Eye (tissue), 1 donor: ENCODE data around the gene MTURN.

Experiments used
- DNase-seq: peaks from one replicate; pipeline ENCODE4 v3.0.0-alpha.2; 2015

MTURN gene

DNA sequence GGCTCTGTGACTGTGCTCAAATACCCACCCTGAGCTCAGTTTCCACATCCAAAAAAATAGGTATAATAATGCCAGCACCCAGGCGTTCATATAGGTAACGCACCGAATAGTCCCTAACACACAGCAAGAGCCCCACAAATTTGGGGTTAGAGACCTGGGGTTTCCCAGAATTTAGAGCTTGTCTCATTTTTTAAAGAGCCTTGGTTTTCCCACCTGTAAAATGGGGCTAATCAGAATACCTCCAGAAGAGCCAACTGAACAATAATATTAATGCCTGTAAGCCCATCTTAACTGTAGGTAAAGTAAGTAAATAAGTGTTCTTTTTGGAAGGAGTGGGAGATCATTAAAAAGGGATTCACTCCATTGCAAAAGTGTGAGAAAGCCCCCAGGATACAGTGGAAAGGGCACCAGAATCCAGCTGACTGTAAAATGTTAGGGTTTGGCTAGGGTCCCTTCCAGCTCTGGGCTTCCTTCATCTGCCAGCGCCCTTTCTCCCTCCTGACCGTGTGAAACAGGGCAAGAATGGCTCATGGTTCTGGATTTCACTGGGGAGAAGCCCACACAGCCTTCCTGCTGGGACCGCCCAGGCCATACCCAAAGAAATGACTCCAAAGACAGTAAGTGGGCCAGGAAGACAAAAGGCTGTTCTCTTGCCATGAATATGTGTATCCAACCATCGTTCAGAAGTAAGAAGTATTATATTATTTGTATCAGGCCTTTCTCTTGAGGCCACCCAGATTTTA is 2.1 kb downstream of the MTURN start:
- DNase-seq: no peak

DNA sequence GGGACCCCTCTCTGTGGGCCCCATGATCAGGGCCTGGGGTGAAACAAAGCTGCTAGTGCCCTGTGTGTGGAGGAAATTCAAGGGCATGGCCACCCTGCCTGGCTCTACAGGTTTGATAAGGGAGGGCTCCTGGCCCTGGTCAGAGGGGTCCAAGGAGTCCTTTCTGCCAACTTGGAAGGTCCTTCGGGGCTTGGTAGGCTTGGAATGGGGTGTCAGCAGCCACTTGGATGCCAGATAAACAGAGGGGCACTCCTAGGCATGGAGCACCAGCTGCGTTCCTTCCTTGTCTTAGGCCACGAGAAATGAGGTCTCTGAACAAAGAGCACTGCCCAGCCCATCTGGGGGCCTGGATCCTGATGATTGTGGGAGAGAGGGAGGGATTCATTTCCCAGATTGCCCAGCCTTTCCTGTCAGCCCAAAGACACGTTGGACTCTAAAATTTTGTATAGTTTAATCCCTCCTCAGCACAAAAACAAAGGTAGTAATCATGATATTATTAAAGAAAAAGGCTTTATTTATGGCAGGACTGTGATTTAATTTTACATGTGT is 5.1 kb downstream of the MTURN start:
- peak; percentile 42 for DNase-seq

DNA sequence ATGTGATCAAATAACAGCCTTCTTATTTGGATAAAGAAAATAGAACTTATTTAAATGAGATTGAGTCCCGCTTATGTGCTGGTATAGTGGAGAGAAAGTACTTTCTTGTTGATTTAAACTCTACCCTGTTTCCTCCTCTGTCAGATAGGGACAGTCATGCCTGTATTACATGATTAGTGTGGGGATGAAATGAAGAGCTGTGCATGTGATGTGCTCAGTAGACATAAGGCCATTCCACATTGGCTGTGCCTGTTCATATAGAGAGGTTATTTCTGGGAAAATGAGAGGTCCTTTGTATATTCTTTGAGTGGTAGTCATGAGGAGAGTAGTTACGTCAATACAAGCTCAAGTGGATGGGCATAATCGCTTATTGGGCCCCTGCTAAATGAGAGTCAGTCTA is 5.7 kb downstream of the MTURN start:
- no peak for DNase-seq

DNA sequence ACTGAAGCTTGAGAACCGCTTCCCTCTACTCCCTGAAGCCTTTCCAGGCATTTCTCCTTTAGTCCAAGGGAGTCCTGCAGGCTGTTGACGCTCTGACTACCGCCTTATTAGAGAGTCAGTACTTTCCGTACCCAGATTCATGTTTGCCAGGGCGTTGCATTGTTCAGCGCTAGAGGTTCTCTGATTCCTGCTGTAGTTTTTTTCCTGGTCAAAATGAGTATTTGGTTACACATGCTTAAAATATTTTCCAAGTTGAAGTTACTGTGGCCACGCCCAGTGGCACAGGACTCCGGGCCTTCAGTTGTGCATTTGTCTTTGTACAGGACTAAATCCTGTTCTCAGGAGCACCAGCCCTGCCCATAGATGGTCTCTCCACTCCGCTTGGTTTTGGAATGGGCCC is 7.9 kb downstream of the MTURN start:
- DNase-seq: no peak

DNA sequence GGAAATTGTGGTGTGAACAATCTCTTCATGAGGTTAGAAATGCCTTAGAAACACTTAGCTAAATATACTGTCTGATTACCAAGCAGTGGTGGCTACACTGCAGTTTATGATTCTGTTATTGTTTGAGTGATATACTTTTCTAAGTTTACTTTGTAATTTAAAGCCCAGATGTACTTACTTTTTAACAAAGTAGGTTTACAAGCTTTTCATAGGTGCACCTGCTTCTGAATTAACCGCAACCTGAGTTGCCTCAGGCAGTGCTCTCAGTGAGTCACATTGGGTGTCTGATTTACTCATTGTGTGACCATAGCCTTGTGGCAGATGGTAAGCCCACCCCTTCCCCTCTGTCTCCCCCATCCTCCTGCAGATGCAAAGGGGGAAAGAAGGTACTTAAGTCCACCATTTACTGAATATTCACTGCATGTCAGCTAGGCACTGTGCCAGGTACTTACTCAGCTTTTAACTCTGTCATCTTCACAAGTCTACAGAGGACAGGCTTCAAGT is 9.0 kb downstream of the MTURN start:
- DNase-seq: no peak

DNA sequence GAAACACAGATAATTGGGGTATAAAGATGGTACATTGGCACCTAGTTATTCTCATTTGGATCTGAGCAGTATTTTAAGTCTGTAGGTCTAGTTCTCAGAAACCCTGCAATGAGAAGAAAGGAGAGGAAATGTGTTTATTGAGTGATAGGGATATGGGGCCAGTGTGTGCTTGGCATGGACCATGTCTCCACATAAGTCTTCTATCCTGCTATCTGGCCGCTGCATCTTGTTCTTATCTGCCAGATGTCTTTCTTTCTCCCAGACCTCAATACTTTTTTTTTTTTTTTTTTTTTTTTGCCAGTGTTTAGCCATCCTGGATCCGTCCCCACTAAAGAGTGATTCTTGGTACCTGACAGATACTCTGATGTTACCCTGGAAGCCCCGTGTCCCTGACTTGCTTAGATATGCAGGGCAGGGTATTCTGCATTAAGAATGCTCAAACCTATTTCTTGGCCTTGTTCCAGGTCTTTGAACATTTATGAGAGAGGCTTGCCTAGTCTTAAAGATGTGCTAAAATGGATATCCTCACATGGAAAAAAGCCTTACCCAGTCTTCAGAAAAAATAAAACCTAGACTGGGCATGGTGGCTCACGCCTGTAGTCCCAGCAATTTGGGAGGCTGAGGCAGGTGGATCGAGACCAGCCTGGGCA is 10.0 kb downstream of the MTURN start:
- no peak for DNase-seq

DNA sequence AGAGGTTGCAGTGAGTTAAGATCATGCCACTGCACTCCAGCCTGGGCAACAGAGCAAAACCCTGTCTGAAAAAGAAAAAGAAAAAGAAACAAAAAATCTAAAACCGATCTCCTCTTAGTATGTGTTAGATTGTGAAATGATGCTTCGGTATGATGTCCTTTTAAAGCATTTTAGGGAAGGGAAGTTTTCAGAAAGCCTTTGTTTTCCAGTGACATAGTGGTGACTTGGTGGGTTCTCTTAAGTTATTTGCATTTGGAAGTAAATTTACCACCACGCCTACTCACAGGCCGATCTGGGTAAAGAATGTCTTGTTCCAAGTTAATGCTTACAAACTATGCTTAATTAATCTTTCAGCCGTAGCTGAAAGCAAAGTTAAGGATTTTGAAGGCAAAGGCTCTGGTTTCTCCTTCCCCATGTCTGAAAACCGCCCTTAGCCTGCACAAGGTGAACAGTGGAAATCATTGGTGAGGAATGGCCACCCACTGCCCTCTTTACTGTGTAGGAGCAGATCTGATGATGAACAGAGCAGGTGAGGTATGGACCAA is 10.7 kb downstream of the MTURN start:
- no peak for DNase-seq

DNA sequence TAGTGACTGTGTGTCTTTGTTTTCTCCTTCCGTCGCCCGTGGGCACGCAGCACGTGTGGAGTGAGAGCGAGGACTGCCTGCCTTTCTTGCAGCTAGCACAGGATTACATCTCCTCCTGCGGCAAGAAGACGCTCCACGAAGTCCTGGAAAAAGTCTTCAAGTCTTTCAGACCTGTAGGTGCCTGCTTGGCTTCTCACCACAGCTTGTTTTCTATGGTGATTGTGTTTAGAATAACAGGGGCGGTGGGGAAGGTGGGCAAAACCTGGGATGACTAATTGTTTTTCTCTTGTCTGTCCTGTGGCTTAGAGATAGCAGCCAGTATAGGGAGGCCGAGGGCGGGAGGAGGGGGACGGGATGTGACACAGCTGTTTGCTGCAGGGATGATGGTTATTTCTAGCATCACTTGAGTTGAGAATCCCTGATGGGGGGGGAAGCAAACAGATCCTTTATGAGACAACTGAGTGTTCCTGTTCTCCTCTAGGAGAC is 11.4 kb downstream of the MTURN start:
- DNase-seq: peak; percentile 65

DNA sequence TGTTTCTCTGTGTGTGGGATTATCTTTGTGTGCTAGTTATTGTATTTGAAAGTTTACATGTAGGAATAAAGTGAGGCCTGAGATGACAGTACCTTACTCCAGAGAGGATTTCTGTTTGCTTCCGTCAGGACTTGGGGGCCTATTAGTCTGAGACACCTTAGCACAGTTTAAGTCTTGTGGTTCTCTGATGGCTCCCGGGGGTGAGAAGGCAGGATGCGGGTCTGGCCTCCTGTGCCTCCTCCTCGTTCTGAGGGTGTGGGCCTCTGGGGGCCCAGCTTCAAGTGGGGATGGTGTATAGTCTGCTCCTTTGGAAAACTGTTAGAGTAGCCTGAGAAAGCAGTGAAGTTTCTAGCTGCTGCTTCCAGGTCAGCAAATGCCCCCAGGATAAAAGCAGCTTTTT is 12.4 kb downstream of the MTURN start:
- DNase-seq: no peak

DNA sequence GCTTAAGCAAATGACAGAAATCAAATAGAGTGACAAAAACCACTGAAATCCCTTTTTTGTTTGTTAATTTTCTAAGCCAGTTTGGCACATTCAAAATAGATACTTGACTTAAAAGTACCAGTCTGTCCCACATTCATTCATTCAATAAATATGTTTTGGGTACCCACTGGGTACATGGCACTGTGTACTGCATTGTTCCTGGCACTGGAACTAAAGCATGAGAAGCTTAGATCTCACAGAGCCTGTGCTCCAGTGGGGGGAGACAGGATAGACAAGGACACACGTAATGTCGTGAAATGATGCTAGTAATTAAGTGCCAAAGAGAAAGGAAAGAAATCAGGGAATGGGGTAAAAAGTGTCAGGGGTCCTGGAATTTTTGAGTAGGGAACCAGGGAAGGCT is 13.0 kb downstream of the MTURN start:
- no peak for DNase-seq

DNA sequence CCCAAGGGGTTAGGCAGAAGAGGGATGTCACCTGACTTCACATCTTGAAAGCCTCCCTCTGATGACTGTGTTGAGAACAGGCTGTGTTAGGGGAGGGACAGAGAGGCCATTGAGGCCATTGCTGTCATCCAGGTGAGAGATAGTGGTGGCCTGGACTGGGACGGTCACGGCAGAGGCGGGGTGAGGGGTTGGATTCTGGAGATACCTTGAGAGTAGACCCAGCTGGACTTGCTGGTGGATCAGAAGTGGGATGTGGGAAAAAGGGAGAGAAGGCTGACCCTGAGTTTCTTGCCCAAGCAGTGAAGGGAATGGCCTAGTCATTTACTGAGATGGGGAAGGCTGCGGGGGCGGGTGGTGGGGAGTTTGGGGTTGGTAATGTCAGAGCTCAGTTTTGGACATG is 13.6 kb downstream of the MTURN start:
- DNase-seq: no peak

DNA sequence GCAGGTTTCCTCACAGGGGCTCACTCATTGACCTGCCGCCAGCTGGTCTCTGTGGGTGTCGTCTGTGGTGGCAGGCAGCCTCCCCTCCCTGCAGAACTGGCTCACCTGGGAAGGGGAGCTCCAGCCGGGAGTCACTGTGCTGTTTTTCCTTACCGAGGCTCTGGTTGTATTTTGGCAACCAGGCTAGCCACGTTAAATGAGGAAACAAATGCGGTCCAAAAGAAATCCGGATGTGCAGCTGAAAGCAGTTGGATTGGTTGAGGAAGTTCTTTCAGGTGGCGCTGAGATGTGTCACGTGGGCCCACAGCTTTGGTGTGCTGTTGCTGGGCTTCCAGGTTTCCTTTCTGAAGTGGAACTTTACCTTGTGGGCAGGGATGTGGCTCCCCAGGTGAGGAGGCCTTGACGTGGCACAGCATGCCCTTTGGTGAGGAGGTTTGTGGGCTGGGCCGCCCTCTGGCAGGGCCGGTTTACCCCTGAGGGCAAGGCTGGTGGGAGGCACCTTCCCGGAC is 14.2 kb downstream of the MTURN start:
- DNase-seq: no peak

DNA sequence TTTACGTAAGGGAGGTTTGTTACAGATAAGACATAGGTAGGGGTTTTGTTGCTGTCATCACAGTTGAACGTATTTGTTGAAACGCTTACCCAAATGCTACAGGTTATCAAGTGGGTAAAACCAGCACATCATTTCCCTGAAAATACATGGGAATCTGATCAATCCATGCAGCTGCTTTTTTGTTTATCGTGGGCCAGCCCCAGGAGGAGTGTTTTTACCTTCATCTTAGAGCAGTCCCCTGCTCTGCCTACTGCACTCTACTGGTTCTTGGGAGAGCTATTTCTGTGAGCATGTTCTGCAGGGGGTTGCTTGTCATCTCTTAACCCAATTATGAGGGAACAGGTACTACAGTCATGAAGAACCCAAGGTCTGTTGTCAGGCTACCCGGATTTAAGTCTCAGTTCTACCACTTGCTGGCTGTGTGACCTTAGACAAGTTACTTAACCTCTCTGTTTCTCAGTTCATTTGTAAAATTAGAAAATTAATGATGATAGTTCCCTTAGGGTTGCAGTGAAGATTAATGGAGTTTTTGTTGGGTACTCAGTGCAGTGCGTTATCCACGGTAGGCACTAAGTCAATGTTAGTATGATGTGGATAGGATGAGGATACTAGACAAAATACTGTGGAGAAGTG is 15.0 kb downstream of the MTURN start:
- no peak for DNase-seq

DNA sequence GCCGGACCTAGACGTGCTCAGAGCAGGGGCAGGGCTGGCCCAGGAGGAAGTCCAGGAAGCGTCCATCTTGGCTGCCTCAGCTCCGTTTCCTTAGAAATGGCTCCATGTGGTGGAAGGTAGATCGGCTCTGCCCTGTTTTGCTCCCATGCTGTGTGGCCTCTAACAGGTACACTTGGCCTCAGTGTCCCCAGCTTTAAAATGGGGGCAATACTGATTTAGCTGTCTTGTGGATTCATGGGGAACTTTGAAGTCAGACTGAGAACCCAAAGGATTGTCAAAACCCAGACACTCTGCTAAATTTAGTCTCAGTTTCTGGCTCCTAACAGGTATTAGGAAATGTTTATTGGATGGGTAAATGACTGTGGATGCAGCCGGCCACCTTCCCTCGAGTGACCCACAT is 15.9 kb downstream of the MTURN start:
- DNase-seq: no peak

DNA sequence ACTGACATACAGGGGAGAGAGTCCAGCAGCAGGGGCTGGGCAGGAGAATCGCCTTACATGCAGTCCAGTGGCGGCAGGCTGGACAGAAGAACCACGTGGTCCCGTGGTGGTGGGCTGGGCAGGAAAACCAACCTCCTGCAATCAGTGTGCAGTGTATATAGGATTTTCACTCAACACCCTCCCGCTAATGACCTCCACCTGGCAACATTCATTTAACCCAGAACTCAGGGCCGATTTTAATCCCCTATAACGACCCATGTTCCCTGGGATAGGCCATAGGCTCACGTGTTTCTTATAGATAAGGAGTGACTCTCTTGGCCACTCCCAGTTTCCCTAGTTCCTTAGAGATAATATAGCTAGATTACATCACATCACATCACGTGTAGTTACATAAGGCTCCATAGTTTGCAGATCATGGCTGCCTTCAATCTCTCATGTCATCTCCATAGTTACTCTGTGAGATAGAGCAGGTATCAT is 19.4 kb downstream of the MTURN start:
- DNase-seq: no peak

DNA sequence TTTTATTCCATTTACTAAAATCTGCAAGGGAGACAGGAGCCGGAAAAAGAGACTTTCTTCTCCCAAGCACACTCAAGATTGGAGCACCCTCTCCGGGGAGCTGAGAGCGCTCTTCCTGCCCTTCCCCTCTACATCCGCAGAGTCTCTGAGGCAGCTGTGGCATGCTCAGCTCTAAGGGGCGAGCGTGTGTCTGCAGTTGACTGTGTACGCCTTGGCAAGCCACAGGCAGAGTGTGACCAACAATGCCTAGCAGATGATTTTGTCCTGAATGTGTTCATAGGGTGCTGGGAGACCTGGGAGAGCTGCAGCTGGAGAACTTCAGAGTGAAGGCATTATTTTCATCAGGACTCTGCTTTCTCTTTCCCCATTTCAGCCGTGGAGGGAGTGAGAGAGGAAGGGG is 20.7 kb downstream of the MTURN start:
- no peak for DNase-seq

DNA sequence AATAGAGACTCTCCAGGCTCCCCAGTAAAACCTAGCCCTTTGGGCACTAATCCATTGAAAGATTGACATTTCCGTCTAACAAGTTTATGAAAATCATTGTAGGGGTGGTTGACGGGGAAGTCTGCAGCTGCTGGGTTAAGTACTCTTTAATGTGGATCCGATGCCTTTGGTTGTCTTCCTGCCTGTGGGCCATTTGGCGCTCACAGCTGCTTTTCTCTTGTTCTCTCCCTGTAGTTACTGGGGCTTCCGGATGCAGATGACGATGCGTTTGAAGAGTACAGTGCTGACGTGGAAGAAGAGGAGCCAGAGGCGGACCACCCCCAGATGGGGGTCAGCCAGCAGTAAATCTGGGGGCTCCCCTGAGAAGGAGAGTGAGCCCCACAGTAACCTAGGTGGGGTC is 22.4 kb downstream of the MTURN start:
- DNase-seq: no peak

DNA sequence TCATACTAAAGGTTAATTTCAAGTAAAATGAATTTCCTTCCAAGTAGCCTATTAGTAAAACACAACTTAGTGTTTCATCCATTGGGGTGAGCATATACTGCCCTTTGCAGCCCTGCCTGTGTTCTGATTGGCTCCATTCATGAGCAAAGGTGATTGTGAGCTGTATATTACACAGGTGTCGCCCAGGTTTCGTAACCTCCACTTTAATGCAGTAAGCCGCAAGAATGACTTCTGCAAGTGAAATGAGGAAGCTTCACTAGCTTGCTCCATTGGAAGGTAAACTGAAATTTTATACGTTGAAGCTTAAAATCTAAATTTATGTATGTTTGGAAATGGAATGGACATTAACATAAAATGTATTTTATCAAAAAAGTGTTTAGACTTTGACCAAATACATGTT is 24.4 kb downstream of the MTURN start:
- DNase-seq: no peak

DNA sequence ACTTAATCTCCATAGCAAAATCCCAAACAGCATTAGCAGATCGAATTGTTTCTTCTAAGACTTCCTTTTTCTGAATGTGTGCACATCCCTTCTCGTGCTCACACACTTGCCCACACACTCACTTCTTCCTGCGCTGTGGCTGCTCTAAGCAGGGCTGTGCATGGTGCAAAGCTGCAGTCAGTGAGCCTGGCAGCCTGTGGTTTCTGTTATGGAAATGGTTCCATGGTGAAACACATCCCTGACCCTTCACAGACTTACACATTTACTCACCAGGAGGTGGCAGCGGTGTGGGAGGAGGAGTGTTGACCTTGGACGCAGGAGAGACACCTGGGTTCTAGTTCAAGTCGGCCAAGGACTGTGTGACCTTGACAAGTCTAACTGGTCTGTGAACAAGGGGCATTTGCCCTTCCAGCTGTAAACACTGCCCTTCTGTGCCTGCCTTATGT is 24.9 kb downstream of the MTURN start:
- no peak for DNase-seq

DNA sequence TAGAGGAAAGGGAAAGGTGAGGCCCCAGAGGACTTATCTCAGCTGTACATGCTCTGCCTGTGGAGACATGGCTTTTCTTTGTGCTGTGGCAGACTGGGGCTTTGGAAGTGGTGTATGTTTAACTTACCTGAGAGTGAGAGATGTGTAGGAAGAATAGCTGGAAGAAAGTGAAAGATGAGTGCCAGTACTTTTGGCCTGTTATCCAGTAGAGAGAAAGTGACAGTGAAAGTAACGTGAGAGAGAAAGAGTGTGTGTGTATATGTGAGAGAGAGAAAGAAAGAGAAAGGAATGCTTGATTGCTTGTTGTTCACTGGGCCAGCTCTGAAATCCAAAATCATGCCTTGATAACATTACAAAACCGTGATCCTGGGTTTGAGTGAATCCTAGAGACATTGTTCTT is 25.5 kb downstream of the MTURN start:
- DNase-seq: no peak

DNA sequence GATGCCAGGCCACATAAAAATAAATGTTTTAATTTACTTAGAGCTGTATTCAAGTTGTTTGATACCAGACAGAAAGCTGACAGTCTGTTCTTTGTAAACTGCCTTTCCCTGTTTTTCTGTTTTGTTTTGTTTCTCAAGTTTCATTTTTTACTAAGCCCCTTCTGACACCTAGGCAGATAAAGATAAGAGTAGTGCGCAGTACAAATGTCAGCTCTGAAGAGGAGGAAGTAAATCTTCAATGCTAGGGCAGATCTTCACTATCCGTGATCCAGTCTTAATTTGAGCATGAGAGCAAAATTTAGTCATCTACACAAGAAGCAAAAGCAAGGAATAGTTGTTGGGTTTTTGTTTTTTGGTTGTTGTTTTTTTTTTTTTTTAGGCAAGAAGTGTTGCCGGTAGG is 27.3 kb downstream of the MTURN start:
- DNase-seq: no peak

DNA sequence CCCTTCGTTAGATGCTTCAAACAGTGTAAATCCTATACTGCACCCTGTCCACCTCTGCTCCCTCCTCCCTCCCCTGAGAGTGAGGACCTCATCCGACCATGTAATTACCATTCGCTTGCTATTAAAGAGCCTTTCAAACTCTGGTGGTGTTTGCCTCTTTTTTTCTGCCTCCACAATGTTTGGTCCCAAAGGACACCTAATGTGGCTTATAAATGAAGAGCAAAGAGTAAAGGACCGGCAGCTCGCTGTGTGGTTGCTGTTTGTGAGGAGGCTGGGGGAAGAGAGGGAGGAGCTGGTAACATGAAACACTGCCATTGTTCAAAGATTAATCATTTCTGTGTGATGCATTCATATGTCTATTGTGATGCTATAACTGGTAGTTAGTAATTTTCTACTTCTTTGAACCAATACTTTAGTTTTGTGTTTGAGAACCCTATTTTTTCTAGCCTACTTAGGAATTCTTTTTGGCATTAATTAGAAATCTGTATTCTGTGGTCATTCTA is 27.9 kb downstream of the MTURN start:
- DNase-seq: peak; percentile 80
